Measurements from ENCODE around the gene ZNF740.
A peak's percentile ranks its signal among the peaks of the same experiment; 100 is the strongest.
"Not testable (repeated sequence)": the region's sequence is repeated elsewhere in the genome, so short reads cannot be mapped to it uniquely, and the experiment has no call there.

The ZNF740 gene, protein sequence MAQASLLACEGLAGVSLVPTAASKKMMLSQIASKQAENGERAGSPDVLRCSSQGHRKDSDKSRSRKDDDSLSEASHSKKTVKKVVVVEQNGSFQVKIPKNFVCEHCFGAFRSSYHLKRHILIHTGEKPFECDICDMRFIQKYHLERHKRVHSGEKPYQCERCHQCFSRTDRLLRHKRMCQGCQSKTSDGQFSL

DNA sequence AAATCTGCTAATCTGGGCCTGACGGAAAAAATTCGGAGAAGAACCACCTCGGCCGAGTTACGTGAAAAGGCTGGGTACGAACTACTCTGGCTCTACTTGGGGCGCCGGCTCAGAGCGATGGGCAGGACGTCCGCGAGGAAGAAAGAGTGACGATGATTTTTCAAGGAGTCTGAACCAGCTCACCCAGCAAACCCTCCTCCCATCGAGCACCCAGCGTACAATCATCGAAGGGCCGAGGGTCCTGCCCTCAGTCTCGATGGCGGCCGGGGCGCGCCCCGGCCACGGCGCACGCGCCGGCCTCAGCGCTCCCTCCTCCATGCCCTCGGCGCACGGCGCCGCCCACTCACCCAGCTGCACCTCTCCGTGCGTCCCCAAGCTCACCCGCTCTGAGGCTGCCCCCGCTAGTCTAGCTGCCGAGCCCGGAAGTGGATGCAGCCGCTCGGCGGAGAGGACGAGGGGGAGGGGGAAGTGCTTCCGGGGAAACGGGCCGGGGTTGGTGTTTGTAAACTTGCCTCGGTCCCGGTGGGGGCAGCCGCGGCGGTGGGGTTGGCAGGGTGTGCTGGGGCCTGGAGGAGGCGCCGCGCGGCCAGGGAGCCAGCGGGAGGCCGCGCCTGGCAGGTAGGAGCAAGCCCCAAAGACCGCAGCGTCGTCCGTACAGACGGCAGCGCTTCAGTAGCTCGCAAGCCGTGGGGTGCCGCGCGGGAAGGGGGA is at the start of gene ZNF740, which contains the start of gene CSAD:
Gene ZNF740, plus strand, starts transcription at position 503 of the 711 bp plus-strand sequence. CDS start 1,262 bp downstream, outside the sequence.
Gene CSAD, minus strand, starts transcription at position 706 of the 711 bp plus-strand sequence. CDS start 7,455 bp downstream, outside the sequence.
- peak; percentile 90 for DNase-seq (ENCODE audit: low read depth)

DNA sequence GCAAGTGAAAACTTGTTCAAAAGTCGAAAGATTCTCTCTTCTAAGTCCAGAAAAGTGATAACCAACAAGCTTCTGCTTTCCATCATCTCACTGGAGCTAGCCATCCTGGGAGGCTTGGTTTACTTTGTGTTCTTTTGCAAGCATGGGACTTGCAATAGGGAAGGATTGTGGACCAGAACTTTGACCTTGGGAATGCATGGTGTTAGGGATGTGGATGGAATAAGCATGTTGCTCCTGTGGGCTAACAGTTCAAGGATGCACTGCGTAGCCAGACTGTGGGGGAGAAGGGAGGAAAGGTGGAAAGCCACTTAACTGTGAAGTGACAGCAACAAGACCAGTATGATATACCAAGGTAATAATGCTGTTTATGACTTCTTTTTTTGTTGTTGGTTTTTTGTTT is 48.7 kb upstream of the ZNF740 start:
- DNase-seq (ENCODE audit: low read depth), result no peak

DNA sequence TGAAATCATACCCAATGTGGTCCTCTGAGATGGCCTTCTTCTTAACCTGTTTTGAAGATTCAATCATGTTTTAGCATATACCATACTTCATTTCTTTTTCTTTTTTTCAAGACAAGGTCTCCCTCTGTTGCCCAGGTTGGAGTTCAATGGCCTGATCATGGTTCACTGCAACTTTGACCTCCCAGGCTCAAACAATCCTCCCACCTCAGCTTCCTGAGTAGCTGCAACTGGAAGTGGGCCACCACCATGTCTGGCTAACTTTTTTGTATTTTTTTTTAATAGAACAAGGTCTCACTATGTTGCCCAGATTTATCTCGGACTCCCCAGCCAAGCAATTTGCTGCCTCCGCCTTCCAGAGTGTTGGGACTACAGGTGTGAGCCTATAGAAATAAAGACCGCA is 46.8 kb upstream of the ZNF740 start:
- no peak for DNase-seq (ENCODE audit: low read depth)

DNA sequence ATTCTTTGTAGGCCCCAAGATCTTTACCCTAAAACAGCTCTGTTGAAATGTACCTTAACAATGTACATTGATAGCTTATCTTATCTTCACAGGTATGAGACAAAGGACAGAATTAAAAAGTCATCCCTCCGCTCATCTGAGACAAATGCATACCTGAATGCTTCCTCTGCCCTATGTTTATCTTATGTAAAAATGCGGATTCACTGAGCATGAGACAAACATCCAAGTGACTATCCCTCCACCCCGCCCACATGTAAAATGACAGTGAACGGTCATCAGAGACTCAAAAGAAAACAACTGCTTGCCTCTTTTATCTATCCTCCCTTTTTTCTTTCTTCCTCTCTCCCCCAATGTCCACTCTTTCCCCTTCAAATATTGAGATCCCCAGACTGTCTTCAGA is 37.2 kb upstream of the ZNF740 start:
- DNase-seq (ENCODE audit: low read depth), result no peak

DNA sequence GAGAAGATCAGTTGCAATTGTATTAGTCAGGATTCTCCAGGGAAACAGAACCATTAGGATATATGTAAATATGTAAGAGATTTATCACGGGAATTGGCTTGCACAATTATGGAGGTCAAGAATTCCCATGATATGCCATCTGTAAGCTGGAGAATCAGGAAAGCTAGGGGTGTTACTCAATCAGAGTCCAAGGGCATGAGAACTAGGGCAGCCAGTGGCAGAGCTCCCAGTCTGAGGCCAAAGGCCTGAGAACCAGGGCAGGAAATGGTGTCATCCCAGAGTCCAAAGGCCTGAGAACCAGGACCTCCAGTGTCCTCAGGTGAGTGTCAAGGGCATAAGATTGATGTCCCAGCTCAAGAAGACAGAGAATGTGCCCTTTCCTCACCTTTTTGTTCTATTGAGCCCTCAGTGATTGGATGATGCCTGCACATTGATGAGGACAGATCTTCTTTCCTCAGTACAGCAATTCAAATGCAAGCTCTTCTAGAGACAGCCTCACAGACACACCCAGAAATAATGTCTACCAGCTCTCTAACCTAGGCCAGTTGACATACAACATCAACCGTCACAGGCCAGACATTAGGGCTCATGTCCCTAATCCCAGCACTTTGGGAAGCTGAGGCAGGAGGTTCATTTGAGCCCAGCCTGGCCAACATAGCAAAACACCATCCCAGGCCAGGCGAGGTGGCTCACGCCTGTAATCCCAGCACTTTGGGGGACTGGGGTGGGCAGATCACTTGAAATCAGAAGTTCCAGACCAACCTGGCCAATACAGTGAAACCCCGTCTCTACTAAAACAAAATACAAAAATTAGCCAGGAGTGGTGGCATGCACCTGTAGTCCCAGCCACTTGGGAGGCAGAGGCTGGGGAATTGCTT is 34.9 kb upstream of the ZNF740 start:
- DNase-seq (ENCODE audit: low read depth), result no peak

DNA sequence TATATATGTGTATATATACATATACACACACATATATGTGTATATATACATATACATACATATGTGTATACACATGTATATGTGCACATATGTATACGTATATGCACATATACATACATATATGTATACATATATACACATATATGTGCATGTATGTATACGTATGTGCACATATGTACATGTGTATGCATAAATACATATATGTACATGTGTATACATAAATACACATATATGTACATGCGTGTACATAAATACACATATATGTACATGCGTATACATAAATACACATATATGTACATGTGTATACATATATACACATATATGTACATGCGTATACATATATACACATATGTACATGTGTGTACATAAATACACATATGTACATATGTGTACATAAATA is 33.3 kb upstream of the ZNF740 start:
- no peak for DNase-seq (ENCODE audit: low read depth)

DNA sequence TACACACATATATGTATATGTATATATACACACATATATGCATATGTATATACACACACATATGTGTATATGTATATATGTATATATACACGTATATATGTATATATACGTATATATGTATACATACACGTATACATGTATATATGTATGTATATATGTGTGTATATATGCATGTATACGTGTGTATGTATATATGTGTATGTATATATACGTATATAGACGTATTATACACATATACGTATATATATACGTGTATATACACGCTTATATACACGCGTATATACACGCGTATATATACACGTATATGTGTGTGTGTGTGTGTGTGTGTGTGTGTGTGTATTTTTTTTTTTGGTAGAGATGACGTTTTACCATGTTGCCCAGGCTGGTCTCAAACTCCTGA is 32.9 kb upstream of the ZNF740 start:
- DNase-seq (ENCODE audit: low read depth), result no peak

DNA sequence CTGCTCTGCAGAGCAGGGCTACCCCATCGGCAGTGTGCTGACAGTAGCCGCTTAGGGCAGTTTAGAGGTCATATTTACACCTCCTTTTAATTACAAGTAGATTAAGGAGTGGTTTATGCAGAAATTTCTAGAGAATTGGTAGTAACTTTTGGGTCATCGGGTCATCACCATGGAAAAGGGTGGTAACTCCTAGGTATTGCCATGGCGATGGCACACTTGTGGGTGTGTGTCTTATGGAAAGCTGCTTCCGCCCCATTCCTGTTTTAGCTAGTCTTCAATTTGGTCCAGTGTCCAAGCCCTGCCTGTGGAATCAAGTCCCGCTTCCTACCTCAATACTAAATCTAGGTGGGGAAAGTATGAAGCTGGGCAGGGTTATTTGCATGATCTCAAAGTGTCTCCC is 29.5 kb upstream of the ZNF740 start:
- DNase-seq (ENCODE audit: low read depth), result no peak

DNA sequence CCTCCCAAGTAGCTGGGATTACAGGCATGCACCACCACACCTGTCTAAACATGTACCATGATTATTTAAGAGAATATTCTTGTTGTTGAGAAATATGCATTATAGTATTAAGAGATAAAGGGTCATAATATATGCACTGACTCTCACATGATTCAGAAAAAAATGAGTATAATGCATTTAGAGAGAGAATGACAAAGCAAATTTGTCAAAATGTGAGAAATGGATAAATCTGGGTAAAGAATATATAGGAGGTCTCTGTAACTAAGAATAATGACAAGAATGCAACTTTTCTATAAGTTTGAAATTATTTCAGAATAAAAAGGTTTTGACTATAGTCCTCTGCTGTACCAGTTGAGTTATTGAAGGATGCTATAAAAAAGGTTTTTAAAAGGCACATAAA is 28.1 kb upstream of the ZNF740 start:
- DNase-seq (ENCODE audit: low read depth), result no peak

DNA sequence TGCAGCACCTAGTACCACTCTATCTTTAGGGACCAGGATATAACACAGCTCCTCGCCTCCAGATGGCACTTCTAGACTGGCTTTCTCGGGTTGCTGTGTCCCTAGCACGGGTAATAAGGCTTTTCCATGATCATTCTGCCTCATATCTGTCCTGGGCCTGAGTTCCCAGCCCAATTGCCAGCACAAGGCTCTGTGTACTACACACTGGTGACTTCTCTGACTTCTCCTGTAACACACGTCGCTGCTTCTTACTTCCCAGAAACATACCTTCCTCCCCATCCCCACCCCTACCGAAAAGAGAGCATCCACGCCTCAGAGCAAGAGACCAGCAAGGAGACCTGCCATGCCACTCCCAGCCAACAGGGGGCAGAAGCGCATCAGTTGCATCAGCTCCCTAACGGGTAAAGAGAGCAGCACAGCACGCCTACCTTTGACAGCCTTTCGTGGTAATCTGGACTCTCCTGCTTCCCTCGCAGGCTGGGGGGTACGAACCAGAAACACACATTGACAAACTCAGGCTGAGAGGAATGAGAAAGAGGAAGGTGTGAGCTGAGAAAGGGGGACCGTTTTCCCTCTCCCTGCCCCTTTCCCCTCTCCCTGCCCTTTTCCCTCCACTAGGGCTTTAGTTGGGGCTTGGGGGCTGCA is 21.2 kb upstream of the ZNF740 start:
- peak; percentile 39 for DNase-seq (ENCODE audit: low read depth)

DNA sequence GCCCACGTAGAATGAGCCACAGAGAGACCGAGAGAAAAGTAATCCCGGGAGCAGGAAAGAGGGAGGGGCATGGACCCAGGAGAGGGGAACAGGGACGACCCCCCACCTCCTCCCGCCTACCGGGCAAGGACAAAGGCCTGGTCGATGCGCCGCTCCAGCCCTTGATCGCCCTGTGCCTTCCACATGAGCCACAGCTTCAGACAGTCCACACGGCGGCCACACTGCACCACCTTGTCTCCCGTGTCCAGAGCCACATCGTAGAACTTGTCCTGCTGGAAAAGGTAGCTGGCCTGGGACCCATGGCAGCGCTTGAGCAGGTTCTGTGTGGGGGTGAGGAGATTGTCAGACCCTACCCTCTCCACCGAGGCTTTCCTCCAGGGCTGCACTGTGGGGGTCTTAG is 20.5 kb upstream of the ZNF740 start:
- DNase-seq (ENCODE audit: low read depth), result no peak

DNA sequence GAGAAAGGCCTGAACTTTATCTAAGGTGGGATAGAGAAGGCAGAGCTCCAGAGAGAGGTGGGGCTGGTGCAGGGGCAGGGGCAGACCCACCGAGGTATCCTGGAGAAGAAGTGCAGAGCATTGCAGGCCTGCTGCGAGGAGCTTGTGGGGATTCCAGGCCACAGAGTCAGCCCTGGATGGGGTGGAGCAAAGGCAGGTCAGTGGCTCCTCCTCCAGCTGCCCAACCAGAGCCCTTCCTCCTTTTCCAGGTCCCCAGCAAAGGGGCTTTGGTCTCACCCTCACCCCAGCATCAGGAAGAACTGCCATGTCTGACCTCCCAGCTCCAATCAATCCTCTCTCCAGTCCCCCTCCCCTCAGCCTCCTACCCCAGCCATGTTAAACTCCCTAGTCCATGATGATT is 19.8 kb upstream of the ZNF740 start:
- DNase-seq (ENCODE audit: low read depth), result no peak

DNA sequence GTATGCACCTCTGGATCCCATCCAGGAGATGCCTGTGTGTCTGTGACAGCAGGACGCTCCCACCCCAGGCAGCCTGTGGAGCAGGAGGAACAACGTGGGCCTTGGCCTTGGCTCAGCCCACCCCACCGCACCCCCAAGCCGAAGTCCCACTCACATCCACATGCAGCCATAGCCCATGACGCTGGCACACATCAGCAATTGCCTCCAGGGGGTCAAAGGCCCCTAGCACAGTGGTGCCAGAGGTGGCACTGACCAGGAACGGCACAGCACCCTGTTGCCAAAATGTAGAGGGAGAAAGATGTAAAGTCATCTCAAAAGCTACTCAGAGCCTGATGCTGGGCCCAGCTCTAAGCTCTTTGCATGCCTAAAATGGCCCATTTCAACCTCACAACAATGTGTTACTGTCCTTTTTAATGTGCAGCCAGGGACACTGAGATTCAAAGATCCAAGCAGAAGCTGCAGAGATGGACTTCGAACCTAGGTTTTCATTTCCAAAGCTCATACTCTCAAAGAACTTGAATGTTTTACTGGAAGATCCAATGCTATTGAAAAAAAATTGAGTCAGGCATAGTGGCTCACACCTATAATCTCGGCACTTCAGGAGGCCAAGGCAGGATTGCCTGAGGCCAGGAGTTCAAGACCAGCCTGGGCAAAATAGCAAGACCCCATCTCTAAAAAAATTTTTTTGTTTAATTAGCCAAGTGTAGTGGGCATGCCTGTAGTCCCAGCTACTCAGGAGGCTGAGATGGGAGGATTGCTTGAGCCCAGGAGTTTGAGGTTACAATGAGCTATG is 19.2 kb upstream of the ZNF740 start:
- no peak for DNase-seq (ENCODE audit: low read depth)

DNA sequence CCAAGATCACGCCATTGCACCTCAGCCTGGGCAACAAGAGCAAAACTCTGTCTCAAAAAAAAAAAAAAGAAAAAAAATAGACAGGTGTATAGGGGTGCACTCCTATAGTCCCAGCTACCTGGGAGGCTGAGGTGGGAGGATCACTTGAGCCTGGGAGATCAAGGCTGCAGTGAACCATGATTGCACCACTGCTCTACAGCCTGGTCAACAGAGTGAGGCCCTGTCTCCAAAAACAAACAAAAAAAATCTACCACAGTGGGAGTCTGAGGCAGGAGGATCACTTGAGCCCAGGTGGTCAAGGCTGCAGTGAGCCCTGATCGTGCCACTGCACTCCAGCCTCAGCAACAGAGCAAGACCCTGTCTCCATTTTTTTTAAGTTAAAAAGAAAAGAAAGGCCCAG is 17.5 kb upstream of the ZNF740 start:
- DNase-seq (ENCODE audit: low read depth), result not testable (repeated sequence)

DNA sequence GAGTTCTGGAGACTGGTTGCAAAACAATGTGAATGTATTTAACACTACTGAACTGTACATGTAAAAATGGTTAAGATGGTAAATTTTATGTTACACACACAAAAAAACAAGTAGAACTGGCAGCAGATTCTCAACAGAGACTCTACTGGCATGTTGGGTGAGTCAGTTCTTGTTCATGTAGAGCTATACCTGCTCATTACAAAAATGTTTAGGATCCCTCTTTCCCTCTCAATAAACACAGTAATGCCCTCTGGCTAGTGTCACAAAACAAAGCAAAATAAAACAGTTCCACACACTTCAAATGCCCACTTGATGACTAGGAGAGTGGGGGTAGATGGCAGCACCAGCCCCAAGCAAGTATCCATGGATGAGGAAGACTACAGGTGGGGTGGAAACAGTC is 13.7 kb upstream of the ZNF740 start:
- no peak for DNase-seq (ENCODE audit: low read depth)

DNA sequence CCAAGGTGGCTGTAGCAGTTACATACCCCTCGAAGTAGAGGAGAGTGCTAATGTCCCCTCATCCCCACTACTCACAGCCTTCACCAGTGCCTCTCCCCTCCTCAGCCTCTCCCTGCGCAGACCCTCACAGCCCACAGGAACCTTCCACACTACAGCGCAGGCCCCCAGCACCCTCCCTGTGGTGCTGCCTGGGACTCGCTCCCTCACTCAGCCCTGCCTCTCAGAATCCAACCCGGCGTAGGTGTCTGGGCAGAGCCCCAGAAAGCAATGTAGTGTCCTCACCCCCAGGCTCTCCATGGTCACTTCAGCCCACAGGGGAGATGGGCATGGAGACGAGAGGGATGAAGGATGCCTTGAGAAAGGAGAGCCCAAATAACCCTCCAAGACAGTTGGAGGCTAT is 10.9 kb upstream of the ZNF740 start:
- DNase-seq (ENCODE audit: low read depth), result no peak

DNA sequence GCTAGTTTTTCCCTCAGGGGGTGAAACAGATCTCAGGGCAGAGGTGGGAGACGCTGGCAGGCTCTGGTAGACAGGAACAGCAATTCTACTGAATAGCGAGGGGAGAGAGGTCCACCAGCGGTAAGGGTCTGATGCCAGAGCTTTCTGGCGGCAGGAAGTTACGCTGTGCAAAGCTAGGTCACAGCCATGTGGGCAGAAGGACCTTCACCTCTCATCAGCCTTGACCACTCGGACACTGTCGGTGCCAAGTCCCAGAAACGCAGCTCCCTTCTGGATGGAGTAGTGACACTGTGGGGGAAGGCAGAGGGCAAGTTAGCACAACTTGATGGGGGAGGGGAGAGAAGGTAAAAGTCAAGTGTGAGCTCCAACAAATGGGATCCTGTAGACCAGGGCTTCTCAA is 10.3 kb upstream of the ZNF740 start:
- no peak for DNase-seq (ENCODE audit: low read depth)

DNA sequence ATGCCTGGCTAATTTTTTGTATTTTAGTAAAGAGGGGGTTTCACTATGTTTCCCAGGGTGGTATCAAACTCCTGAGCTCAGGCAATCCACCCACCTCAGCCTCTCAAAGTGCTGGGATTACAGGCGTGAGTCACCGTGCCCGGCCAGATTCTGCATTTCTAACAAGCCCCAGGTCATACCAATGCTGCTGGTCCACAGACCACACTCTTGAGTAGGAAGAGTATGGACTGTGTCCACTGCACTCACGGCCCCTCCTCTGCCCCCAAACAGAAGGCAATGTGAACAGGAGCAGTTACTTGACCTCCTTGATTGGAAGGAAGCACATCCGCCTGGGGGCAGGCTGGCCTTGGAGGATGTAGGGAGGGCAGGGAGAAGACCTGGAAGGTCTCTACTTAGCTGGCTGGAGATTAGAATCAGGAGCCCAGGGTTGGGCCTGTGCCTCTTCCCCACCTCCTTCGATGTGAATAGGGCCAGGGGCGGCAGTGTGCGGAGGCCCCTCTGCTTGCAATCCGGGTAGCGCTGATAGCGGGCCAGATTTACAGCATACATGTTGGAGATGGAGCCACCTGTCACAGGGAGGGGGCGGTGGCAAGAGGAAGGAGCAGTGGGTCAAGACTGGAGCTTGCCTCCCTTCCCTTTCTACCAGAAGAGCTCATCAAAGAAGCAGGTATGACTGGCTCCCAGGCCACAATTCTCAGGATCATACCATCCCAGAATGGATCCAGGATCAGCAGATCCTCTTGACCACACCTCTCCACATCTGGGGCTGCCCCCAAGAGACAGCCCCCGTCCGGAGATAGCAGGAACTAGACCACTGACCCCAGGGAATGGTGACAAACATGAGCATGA is 9.4 kb upstream of the ZNF740 start:
- no peak for DNase-seq (ENCODE audit: low read depth)

DNA sequence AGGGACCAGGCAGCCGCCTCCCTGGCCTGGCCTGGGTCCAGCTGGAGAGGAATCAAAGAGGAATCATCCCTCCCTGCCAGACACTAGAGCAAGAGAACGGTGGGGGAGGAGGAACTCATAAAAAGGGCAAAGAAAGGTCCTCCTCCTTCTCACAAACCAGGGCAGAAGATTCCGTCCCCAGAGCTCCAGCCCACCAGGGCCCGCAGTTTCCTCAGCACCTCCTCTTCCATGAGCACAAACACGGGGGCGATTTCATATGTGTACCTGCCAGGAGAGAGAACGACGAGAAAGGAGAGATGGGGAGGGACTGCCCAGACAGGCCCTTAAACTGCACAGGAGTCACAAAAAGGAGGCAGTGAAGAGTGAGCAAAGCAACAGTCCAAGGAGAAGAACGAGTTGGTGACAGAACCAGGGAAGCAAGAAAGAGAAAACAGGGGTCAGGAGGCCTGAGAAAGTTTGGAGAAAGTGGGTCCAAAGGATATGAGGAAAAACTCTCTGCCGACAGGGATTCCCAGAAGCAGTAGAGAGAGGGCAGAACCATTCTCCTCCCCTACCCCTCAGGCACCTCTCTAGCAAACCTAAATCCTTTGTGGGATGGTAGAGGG is 8.7 kb upstream of the ZNF740 start:
- no peak for DNase-seq (ENCODE audit: low read depth)

DNA sequence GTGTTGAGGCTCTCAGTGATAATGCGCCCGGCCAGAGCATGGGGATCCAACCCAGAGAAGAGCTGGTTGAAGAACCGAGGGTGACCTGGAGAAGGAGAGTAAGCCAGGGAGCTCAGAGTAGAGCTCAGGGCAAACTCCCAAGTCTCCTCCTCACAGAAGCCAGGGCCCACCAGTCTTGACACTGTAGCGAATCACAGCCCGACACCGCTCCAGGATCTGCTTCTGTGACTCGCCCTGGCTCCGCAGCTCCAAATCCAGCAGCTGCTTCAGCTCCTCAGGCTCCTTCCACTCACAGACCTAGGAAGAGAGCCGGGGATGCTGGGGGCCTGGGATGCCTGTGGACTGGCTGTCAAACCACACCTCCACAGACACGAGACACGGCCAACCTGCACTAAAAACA is 8.2 kb upstream of the ZNF740 start:
- DNase-seq (ENCODE audit: low read depth), result no peak
